ENCODE measurements around the gene HOXA11. TPM values are rescaled to one million over a fixed set of nuclear protein-coding genes. Genes with fewer than 3 reads are reported as not detected.

Gene HOXA11
- total RNA-seq, 4 donors from 2014 or later: 5.1 to 7.9 (median 6.4) TPM

- peak; percentile 84 to 87 for TF ChIP-seq POLR2A (IDR thresholded peaks at IDR 0.05)
- TF ChIP-seq CTCF (IDR thresholded peaks at IDR 0.05 in 4 of 5, conservative IDR thresholded peaks at IDR 0.05 in 1 of 5): peak; percentile 86 to 92 (median 89)
- ATAC-seq: peak; percentile 65 to 69
- in situ Hi-C loops (cut with MboI; ENCODE audit: low sequenced_read_pairs in 4 of 4): loop anchor here in 2 of 4 donors (10.0 to 25.0 kb wide), 3 partner anchors 776 to 938 kb away; partner anchors contain the start of genes CBX3 (in 1 of the 2) and HNRNPA2B1 (in 1 of the 2)
- Histone ChIP-seq H3K9me3 (no peaks in the 10 kb centered on the region), H3K4me1 (peaks cover 56 to 70% of the 10 kb centered on the region in 2 donors), H3K27me3 (no peaks in the 10 kb centered on the region), H3K4me3 (peak overlapping the region; percentile 64 to 75 (median 70)), H3K36me3 (peaks cover 0 to under 1% of the 10 kb centered on the region in 2 donors), H3K27ac (peak overlapping the region; percentile 90 to 96 (median 94))
- peak; percentile 66 to 78 for DNase-seq
- intact Hi-C loops (cut with DNase I; ENCODE audit: low total_unique reads): loop anchor here (1.0 kb wide), 2 partner anchors 15 to 20 kb away; partner anchors contain the start of genes HOXA4 and HOXA9
These were observed 34.3 kb downstream of the HOXA11 start for GRCh38 chr7:27150568-27151340.

- peak; percentile 17 to 45 for ATAC-seq
- Histone ChIP-seq H3K4me3 (peak overlapping the region; percentile 64 to 75 (median 70)), H3K27ac (peak overlapping the region; percentile 90 to 96 (median 94))
These were observed 35.0 kb downstream of the HOXA11 start for GRCh38 chr7:27149842-27150567.

GRCh38 chr7:27148756-27149641, 36.0 kb downstream of the HOXA11 start:
- H3K9me3 ChIP-seq: no peaks in the 10 kb centered on the region
- no peaks in the 10 kb centered on the region for H3K27me3 ChIP-seq
- peak overlapping the region; percentile 90 to 96 (median 94) for H3K27ac ChIP-seq
- DNase-seq: no peak
- TF ChIP-seq CTCF (IDR thresholded peaks at IDR 0.05 in 4 of 5, conservative IDR thresholded peaks at IDR 0.05 in 1 of 5): no peak
- no peak for TF ChIP-seq POLR2A (IDR thresholded peaks at IDR 0.05)
- H3K36me3 ChIP-seq: peaks cover 0 to 18% of the 10 kb centered on the region in 2 donors
- H3K4me3 ChIP-seq: peak overlapping the region; percentile 64 to 75 (median 70)
- no peak for ATAC-seq
- in situ Hi-C loops (cut with MboI; ENCODE audit: low sequenced_read_pairs in 4 of 4) (loop anchor here in 3 of 4 donors (5.0 to 10.0 kb wide), 3 partner anchors 292 to 784 kb away; no protein-coding TSS in a partner anchor), intact Hi-C loops (cut with DNase I; ENCODE audit: low total_unique reads) (no loop called here)
- H3K4me1 ChIP-seq: peaks cover 52 to 60% of the 10 kb centered on the region in 2 donors

More at GRCh38 chr7:27149842-27150567, 35.0 kb downstream of the HOXA11 start:
- Histone ChIP-seq H3K36me3 (peaks cover 0 to 8% of the 10 kb centered on the region in 2 donors), H3K9me3 (no peaks in the 10 kb centered on the region), H3K4me1 (peaks cover 52 to 63% of the 10 kb centered on the region in 2 donors), H3K27me3 (no peaks in the 10 kb centered on the region)
- intact Hi-C loops (cut with DNase I; ENCODE audit: low total_unique reads) (loop anchor here (1.0 kb wide), 1 partner anchor 20 kb away; the partner anchor contains the start of gene HOXA4), in situ Hi-C loops (cut with MboI; ENCODE audit: low sequenced_read_pairs in 4 of 4) (loop anchor here (5.0 to 25.0 kb wide), 5 partner anchors 293 to 938 kb away; partner anchors contain the start of genes CBX3 (in 1 of the 4) and HNRNPA2B1 (in 1 of the 4))
- no peak for DNase-seq
- TF ChIP-seq POLR2A (IDR thresholded peaks at IDR 0.05) (no peak), CTCF (IDR thresholded peaks at IDR 0.05 in 4 of 5, conservative IDR thresholded peaks at IDR 0.05 in 1 of 5) (no peak)

Measured in gastrocnemius medialis (tissue), 4 donors.